GM12891 (cell line): ENCODE measurements around the gene LTBP2.

Source experiments
- PAX5 ChIP-seq: IDR thresholded peaks from 2 replicates; pipeline ENCODE4 v1.6.1; 2011; ENCODE audit warnings: low read length, moderate library complexity, mild to moderate bottlenecking; ENCODE audit not compliant: insufficient read depth, severe bottlenecking
- POLR2A ChIP-seq: IDR thresholded peaks from 2 replicates; pipeline ENCODE4 v1.6.1; 2011; ENCODE audit warnings: low read depth, low read length, control low read depth
- POLR2AphosphoS5 ChIP-seq: IDR thresholded peaks from 2 replicates; pipeline ENCODE4 v1.6.1; 2011; ENCODE audit warnings: low read depth, low read length, control low read depth
- POU2F2 ChIP-seq: IDR thresholded peaks from 2 replicates; pipeline ENCODE4 v1.6.1; 2011; ENCODE audit warnings: low read depth, mild to moderate bottlenecking, control low read depth, low read length, moderate library complexity
- SPI1 ChIP-seq: IDR thresholded peaks from 2 replicates; pipeline ENCODE4 v1.6.1; 2011; ENCODE audit warnings: low read depth, low read length, control low read depth
- TAF1 ChIP-seq: IDR thresholded peaks from 2 replicates; pipeline ENCODE4 v1.6.1; 2011; ENCODE audit warnings: low read depth, low read length, control low read depth

DNA sequence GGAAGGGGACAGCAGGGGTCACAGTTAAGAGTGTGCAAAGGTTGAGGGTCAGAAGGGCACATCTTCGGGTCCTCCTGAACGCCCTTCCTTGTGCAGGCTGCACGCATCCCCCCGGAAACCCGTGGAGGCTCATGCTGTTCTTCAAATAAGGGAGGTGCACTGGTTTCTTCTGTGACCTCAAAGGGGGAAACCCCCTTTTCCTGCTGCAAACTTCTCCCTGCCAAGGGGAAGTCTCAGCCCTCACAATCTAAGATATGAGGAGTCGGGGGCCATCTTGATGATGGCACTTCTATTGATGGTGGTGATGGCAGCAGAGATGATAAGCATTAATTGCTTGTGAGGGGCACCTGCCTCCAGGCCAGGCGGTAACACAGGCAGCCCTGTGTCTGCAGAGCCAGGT is 78.5 kb downstream of the LTBP2 start:
- no peak for TF ChIP-seq POLR2AphosphoS5
- no peak for TF ChIP-seq POLR2A
- no peak for TF ChIP-seq TAF1
- TF ChIP-seq POU2F2 = no peak
- no peak for TF ChIP-seq SPI1
- no peak for TF ChIP-seq PAX5
